ENCODE data around the gene DBH.
"Not testable (repeated sequence)": the region's sequence is repeated elsewhere in the genome, so short reads cannot be mapped to it uniquely, and the experiment has no call there.

Gene DBH

DNA sequence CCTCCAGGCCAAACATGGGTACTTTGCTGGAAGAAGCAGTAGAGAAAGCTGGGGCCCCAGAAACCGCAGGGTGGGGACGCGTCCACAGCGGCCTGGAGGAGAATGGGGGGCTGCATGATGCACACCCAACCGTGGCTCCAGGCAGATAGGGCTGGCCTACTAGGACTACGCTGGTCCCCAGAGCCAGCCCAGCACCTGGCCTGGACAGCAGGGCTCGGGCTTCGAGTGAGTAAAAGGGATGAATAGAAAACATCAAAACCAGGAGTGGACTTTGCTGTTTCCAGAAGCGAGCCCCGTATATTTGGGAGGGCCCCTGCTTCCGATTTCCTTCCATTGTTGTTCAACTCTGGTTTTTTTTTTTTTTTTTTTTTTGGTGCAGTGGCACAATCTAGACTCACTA is 30.7 kb downstream of the DBH start:
- DNase-seq (ENCODE audit: low spot score): no peak

DNA sequence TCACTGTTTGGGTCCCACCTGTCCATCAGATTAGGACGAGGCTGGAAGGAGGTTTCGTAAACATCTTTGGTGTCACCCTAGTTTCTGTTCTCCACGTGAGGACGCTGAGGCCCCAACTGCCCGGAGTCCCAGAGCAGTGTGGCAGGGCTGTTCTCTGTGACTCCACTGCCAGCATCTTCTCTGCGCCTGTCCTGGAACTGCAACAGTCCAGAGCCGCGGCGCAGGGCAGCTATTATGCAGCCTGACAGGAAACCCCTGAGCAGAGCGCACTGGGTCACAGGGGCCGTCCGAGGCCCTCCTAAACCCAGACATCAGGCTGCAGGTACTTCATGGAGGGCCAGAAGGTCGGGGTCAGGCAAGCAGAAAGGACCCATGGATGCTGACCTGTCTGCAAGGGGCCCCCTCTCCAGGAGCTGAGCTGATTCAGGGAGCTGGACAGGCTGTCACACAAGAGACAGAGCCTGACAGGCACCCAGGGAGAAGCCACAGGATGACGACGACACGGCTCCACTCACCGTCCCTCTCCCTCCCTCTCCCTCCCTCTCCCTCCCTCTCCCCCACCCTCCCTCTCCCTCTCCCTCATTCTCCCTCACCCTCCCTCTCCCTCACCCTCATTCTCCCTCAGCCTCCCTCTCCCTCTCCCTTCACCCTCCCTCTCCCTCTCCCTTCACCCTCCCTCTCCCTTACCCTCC is 31.7 kb downstream of the DBH start:
- no peak for DNase-seq (ENCODE audit: low spot score)

DNA sequence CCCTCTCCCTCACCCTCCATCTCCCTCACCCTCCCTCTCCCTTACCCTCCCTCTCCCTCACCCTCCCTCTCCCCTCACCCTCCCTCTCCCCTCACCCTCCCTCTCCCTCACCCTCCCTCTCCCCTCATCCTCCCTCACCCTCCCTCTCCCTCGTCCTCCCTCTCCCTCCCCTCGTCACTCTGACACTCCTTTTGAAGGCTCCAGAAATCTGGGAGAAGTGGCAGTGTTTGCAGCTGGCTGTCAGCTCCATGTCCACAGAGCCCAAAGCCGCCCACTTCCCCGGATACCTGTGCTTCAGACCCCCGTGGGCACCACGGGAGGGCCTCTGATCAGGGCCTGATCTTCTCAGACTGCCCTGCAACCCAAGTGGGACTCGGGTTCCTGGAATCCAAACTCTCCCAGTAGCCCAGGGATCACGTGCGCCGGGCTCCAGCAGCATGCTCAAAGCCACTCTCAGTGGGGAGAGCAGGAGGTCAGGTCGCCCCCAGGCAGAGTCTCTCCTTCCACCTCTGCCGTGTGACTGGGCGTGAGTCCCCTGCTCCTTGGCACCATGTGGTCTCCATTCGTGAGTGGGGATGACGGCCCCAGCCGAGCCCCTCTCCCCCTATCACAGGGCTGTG is 33.1 kb downstream of the DBH start:
- no peak for DNase-seq (ENCODE audit: low spot score)

DNA sequence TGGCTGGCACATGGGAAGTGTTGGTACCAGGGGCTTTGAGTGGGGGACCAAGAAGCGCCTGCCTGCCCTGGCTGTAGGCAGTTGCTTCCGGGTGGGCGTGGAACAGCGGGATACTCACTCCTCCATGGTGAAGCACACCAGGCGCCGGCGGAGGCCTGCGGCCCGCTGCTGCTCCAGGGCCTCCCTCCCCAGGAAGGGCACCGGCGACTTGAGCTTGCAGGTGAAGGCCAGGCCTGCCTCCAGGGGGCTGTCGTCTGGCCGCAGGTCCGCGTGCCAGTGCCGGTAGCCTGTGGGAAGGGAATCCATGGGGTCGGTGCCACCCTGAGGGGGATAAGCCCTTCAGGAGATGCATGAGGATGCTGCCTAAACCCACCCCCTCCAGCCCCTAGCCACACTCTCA is 34.3 kb downstream of the DBH start:
- no peak for DNase-seq (ENCODE audit: low spot score)

DNA sequence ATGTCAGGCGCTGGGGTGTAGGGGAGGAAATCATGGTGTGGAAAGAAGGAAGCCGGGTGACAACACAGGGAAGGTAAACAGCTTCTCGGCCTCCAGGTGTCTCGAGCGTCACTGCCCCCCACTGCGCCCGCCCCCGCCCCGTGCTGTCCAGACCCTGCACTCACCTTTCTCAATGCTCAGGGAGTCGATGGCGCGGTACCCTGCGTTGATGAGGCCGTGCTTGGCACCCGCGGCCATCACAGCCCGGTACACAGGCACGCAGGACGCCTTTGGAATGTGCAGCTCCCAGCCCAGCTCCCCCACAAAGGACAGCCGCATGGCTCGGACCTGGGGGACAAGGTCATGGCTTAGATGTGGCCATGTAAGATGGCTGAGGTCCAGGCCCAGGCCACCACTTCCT is 35.2 kb downstream of the DBH start:
- no peak for DNase-seq (ENCODE audit: low spot score)

- DNase-seq (ENCODE audit: low spot score): no peak
These were observed 36.5 kb downstream of the DBH start for GRCh38 chr9:133672503-133673257.

GRCh38 chr9:133673258-133673655 is 37.1 kb downstream of the DBH start:
- DNase-seq (ENCODE audit: low spot score): no peak

DNA sequence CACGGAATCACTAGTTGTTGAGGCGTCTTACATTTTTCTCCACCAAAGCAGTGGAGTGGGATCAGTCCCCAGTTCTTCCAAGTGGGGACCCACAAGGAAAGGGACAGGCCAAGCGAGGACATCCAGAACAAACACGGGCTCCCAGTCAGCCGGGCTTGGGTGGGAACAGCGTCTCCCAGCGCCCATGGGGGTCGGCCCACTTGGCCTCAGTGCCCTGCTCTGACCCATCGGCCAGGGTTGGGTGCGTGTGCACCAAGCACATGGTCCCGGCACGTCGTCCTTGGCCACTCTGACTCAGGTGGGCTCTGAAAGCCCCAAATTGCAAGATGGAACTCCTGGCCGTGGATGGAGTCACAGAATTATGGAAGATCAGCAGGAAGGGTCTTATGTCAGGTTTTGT is 37.9 kb downstream of the DBH start:
- DNase-seq (ENCODE audit: low spot score): no peak

GRCh38 chr9:133675796-133676195 is 39.6 kb downstream of the DBH start:
- DNase-seq (ENCODE audit: low spot score): not testable (repeated sequence)

DNA sequence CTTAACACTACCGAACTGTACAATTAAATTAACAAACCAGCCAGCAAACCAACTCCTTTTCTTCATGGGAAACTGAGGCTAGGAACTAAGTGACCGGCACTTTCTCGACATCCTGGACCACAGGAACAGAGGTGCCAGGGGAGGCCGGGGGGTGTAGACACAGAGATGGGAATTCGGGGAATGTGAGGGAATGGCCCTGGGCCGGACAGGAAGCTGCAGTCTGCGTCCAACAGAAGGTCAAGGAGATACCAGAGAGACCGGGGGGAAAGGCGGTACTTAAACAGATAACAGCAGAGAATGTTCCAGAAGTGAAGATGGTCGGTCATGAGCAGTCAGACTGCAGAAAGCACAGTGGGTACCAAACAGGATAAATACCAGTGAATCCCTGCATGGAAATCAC is 40.3 kb downstream of the DBH start:
- DNase-seq (ENCODE audit: low spot score): no peak

- no peak for DNase-seq (ENCODE audit: low spot score)
These were observed 41.2 kb downstream of the DBH start for GRCh38 chr9:133677126-133678010.

DNA sequence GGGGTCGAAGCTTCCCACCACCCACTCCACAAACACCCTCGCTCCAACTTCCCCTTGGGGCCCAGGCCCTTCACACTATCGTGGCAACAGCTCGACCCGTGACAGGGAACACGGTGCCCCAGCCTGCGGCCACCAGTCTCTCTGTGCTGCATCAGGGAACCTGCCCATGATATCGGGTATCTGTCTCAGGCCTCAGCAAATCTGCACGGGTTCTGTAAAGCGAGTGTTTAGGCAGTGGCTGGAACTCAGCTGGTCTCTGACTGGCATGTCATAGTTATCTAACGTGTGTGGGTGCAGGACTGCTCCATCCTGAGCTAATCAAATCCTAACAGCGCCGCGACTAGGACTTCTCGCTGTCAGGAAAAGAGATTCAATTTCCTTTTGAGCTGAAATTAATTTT is 42.9 kb downstream of the DBH start:
- no peak for DNase-seq (ENCODE audit: low spot score)

DNA sequence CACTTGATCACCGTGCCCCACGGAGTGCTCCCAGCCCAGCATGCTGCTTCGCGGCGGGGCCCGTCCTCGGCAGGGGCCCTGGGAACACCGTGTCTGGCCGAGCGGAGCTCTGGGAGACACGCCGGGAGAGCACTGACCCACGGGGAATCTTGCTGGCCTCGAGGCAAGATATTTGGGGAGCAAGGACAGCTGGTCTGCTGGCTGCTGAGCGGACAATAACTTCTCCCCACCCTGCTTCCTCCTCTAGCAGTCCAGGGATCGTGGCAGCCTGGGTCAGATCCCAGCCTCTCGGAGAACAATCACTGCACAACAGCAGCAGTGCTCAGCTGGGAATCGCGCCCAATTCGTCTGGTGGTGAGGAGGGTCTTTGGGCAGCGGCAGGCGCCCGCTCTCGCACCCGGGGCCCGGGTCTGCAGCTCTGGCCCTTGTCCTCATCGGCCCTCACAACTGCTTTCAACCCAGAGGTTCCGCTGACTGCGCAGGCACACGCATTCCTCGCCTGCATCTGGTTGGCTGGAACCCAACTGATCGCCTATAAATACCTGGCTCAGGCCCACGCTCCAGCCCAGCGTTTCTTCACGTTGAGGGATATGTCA is 43.4 kb downstream of the DBH start:
- DNase-seq (ENCODE audit: low spot score): no peak

DNA sequence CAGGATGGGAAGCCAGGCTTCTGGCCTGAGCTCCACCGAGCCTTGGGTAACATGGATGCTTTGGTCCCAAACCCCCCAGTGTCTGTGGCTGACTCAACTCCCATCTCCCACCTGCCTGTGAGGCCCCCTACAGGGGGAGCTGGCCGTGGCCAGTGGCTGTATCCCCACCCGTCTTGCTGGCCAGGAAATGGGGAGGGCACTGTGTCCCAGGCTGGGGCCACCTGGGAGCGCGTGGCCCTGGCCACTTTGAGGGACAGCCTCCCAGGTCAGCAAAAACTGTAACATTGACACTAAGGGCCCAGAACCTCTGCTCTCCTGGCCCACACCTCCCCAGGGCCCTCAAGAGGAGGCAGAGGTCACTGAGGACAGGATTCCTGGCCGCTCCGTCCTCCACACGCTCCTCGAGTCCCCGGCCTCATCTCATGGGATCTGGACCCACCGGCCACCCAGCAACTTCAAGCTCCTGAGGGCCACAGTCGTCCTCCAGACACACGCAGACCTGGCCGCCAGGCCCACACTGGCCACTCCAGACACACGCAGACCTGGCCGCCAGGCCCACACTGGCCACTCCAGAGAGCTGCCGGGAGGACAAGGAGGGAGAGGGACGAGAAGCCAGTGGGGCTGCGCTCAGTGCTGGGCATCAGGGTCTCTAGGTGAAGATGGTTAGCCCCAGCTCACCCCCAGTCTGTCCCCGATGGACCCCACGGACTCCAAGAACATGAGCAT is 44.2 kb downstream of the DBH start:
- DNase-seq (ENCODE audit: low spot score): no peak

DNA sequence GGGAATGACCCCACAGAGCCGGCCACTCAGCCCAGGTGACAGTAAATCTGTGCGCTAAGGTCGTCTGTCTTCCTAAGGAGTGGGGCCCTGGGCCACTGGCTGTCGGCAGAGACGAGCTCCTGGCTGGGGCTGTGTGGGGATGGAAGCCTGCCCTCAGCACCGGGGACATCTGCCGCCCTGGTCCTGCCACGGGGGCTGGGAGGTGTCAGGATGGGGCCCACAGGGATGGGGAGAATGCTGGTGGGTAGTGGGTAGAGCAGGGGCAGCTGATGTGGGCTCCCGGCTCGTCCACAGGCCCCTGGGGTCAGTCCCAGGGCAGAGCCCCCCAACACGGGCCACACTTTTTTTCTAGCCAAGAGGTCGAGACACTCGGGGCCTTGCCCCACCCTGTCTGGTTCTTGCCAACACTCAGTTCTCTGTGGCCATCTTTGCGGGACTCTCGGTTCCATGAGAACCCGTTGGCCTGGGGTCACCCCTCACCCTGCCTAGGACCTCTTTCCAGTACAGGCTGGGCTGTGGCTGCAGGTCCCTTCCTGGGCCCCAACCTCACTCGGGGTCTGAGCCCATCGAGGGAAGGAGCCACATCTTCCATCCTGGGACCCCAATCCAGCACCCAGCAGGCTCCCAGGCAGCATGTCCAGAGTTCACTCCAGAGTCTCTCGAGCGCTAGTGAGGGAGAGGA is 45.0 kb downstream of the DBH start:
- no peak for DNase-seq (ENCODE audit: low spot score)

DNA sequence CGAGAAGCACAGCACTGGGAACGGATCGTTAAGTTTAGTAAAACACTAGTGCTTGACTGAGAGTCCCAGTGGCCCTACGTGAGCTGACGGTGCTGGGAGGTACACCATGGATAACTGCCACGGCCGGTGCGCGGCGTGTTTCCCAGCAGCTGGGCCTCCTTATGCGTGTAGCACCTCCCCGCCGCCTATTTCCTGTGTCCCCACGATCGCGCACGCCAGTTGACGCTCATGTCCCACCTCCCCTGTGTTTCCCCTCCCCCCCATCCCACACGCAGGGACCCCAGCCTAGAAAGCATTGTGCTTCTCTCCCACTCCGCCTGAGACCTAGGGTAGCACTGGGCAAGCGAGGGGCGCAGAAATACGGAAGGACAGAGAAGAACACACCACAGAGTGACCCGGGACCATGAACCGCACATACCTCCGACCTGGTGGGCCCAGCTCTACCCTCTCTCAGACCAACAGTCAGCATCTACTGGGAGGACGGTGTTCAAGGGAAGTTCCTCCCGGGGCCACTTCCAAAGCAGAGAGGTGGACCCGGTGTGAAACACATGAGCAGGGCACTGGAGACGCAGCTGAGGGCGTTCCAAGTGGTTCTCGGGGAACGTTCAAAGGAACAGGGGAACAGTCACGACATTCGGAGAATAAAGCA is 45.6 kb downstream of the DBH start:
- DNase-seq (ENCODE audit: low spot score): no peak

GRCh38 chr9:133682818-133683585 is 46.8 kb downstream of the DBH start:
- no peak for DNase-seq (ENCODE audit: low spot score)

DNA sequence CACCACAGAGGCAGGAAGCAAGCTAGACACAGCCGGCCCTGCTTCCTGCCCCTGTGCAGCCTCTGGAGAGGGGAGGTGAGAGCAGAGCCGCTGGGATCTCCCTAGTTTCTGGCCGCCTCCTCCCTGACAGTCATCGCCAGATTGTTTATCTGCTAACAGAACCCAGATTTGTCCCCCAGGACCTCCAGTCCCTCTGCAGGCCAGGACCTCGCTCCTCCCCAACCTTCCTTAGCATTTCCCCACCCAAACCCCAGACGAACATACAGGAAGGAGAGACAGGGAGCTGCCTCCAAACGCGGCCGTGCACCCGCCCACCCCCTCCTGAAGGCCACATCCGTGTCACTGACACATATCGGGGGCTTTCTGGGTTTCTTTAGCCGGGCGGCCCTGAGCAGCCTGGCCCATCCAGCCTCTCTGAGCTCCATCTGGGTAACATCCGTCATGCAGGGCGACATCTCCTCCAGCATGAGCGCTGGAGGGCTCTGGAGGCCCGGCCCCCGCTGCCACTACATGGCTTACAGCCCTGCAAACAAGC is 47.5 kb downstream of the DBH start:
- DNase-seq (ENCODE audit: low spot score): no peak
